Coronary artery (tissue), 2 donors: ENCODE measurements around the gene RIMS4.
A peak's percentile ranks its signal among the peaks of the same experiment; 100 is the strongest.

Experiments
- DNase-seq: peaks from one replicate; pipeline ENCODE4 v3.0.0-alpha.2; 2017; ENCODE audit warnings: low spot score
- H3K27ac ChIP-seq, 2 donors: fragments of 200-600 bp; sonication (generic); one replicate each; pipeline ENCODE4 v1.5.1; 2016 to 2019
- H3K4me3 ChIP-seq: fragments of 200-600 bp; sonication (generic); 2 replicates; pipeline ENCODE4 v1.5.1; 2016; ENCODE audit warnings: mild to moderate bottlenecking, moderate library complexity
- CTCF ChIP-seq: fragments of 200-600 bp; sonication (generic); IDR thresholded peaks from one replicate; pipeline ENCODE4 v1.5.1; 2019; ENCODE audit warnings: antibody characterized with exemption

The RIMS4 gene

DNA sequence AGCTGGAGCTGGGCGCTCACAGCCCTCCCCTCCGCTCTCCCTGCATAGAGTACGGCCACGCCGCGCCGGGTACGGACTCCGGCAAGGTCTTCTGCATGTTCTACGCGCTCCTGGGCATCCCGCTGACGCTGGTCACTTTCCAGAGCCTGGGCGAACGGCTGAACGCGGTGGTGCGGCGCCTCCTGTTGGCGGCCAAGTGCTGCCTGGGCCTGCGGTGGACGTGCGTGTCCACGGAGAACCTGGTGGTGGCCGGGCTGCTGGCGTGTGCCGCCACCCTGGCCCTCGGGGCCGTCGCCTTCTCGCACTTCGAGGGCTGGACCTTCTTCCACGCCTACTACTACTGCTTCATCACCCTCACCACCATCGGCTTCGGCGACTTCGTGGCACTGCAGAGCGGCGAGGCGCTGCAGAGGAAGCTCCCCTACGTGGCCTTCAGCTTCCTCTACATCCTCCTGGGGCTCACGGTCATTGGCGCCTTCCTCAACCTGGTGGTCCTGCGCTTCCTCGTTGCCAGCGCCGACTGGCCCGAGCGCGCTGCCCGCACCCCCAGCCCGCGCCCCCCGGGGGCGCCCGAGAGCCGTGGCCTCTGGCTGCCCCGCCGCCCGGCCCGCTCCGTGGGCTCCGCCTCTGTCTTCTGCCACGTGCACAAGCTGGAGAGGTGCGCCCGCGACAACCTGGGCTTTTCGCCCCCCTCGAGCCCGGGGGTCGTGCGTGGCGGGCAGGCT lies 60.1 kb downstream of the RIMS4 start:
- TF ChIP-seq CTCF, result no peak
- H3K4me3 ChIP-seq, result peak overlapping the region; percentile 39
- no peak for DNase-seq
- H3K27ac ChIP-seq, result no peak overlapping the region

- TF ChIP-seq CTCF, result no peak
- DNase-seq, result no peak
- Histone ChIP-seq H3K4me3 (peak overlapping the region; percentile 92), H3K27ac (no peak overlapping the region)
These were observed 62.4 kb downstream of the RIMS4 start for GRCh38 chr20:44748005-44748370.

GRCh38 chr20:44747166-44748004 lies 63.0 kb downstream of the RIMS4 start:
- peak overlapping the region in 1 of 2 donors; percentile 13 for H3K27ac ChIP-seq
- peak; percentile 61 for TF ChIP-seq CTCF
- H3K4me3 ChIP-seq, result peak overlapping the region; percentile 92
- peak; percentile 83 for DNase-seq

DNA sequence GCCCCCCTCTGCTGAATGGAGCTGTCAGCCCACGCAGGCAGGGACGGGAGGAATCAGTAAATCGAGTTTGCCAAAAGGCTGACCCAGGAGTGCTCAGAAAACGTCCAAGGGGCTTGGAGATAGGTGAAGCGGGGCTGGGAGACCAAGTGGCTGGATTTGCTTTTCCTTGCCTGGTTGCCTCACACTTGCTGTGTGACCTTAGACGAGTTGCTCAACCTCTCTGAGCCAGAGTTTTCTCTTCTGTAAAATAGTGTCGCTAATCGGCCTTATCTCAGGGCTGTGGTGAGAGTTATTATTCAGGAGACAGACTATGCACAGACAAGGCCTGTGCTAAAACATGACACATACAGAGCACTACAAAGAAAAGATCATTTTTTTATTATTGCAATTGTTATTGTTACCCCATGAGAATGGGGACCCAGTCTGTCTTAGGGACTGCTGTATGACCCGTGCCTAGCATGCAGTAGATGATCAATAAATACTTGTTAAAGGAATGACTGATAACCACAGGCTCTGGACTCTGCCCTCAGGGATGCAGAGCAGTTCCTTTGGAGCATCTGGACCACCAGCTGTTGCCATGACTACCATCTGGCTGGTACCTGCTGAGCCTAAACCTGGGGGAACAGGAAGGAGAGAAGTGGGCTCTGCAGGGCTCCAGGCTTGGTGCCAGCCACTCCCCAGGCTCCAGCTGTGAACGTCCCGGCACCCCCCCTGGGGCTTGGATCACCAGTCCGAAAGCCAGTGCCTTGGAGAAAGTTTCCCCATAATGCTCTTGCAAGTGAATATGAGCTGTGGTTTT lies 63.8 kb downstream of the RIMS4 start:
- Histone ChIP-seq H3K4me3 (peak overlapping the region; percentile 92), H3K27ac (peak overlapping the region; percentile 82 to 89)
- DNase-seq, result no peak
- no peak for TF ChIP-seq CTCF

DNA sequence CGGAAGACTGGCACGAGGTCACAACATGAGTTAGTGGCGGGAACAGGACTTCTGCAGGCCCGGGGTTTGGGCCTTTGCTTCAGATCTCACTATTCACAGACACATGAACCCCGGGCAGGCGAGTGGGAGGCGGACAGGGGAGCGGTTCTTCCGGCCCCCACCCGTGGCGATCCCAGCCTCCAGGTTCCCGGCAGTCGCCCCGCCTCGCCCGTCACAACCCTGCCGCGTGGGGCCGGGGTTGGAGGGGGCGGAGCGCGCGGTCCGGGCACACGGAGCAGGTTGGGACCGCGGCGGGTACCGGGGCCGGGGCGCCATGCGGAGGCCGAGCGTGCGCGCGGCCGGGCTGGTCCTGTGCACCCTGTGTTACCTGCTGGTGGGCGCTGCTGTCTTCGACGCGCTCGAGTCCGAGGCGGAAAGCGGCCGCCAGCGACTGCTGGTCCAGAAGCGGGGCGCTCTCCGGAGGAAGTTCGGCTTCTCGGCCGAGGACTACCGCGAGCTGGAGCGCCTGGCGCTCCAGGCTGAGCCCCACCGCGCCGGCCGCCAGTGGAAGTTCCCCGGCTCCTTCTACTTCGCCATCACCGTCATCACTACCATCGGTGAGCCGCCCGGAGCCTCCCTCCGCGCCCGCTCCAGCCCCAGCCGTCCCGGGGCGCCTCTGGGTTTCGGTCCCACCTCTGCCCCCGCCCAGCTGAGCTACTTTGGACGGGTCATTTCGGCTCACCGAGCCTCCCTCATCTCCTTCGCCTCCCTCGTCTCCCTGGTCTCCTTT lies 64.6 kb downstream of the RIMS4 start, which contains the start of gene KCNK15:
Gene KCNK15 (plus strand): TSS at position 268 of the 769 bp plus-strand sequence. CDS start 46 bp downstream, at position 314.
- TF ChIP-seq CTCF, result no peak
- Histone ChIP-seq H3K27ac (peak within 1 kb of the TSS; percentile 82 to 89), H3K4me3 (peak within 1 kb of the TSS; percentile 92)
- no peak for DNase-seq

DNA sequence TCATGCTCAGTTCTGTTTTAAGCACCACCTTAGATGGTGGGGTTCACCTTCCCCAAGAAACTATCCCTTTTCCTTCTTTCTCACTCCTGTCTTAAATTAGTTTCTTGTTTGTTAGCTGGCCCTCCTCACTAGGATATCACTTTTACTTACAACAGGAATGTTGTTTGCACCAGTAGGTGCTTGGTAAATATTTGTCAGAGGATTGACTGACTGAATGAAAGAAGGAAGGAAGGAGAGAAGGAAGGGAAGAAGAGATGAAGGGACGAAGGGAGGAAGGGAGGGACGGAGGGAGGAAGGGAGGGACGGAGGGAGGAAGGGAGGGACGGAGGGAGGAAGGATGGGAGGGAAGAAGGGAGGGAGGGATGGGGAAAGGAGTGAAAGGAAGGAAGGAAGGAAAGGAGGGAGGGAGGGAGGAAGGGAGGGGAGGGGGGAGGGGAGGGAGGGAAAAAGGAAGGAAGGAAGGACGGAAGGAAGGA lies 65.2 kb downstream of the RIMS4 start:
- H3K27ac ChIP-seq, result peak overlapping the region; percentile 82 to 89
- TF ChIP-seq CTCF, result no peak
- H3K4me3 ChIP-seq, result peak overlapping the region; percentile 92

More for the DNA sequence above, 65.2 kb downstream of the RIMS4 start:
- DNase-seq, result no peak
